SK-N-SH (cell line): Measurements from ENCODE around the gene SYNPR. TPM values are rescaled to one million over a fixed set of nuclear protein-coding genes. Genes with fewer than 3 reads are reported as not detected.

Experiments
- CTCF ChIA-PET: fragments of 300-600, 350-600 bp; formaldehyde crosslinking; extraction: SDS; loops from one replicate; lab custom pipeline; 2021; lab: Yijun Ruan, JAX
- POLR2A ChIA-PET: fragments of 350-600 bp; sonication (Branson Sonifier 250); formaldehyde crosslinking; extraction: SDS; loops from one replicate; lab custom pipeline; 2020; ENCODE audit warnings: antibody characterized with exemption, inconsistent platforms; lab: Yijun Ruan, JAX
- DNase-seq: peaks from one replicate; pipeline ENCODE4 v3.0.0; 2012
- H2AFZ ChIP-seq: fragments of 200-600 bp; sonication (generic); 2 replicates; pipeline ENCODE4 v1.8.1; 2016; ENCODE audit warnings: antibody characterized with exemption, mild to moderate bottlenecking, low read depth
- H3F3A ChIP-seq: fragments of 200-600 bp; sonication (generic); replicated peaks from 2 replicates; pipeline ENCODE3; 2016; ENCODE audit warnings: antibody characterized with exemption, mild to moderate bottlenecking; ENCODE audit not compliant: insufficient read depth
- H3K27ac ChIP-seq, 2 experiments: fragments of 200-500 bp in 1 of 2; fragments of 200-600 bp in 1 of 2; sonication (Bioruptor generic) in 1 of 2; sonication (generic), shearing (Covaris generic) in 1 of 2; 2 replicates each; pipeline versions ENCODE4 v1.5.1 to v1.6.1; 2014 to 2016; ENCODE audit warnings: low read depth in 2 of 2, inconsistent platforms in 1 of 2, low read length in 1 of 2, mild to moderate bottlenecking in 1 of 2, mixed read lengths in 1 of 2
- H3K27me3 ChIP-seq: fragments of 200-600 bp; sonication (generic), shearing (Covaris generic); 2 replicates; pipeline ENCODE4 v1.6.1; 2016; ENCODE audit warnings: mixed run types; ENCODE audit not compliant: insufficient read depth
- H3K36me3 ChIP-seq, 2 experiments: fragments of 200-500 bp in 1 of 2; fragments of 200-600 bp in 1 of 2; sonication (Bioruptor generic) in 1 of 2; sonication (generic) in 1 of 2; replicated peaks in 1 of 2; 2 replicates each; pipeline versions ENCODE3 to v1.5.1; 2014 to 2016; ENCODE audit warnings: low read length in 1 of 2, mild to moderate bottlenecking in 1 of 2; ENCODE audit not compliant: insufficient read depth in 2 of 2, control insufficient read depth in 1 of 2
- H3K4me1 ChIP-seq, 2 experiments: fragments of 200-500 bp in 1 of 2; fragments of 200-600 bp in 1 of 2; sonication (Bioruptor generic) in 1 of 2; sonication (generic), shearing (Covaris generic) in 1 of 2; 2 replicates each; pipeline versions ENCODE4 v1.5.1 to v1.6.1; 2014 to 2016; ENCODE audit warnings: low read depth in 1 of 2, low read length in 1 of 2, mixed run types in 1 of 2; ENCODE audit not compliant: insufficient read depth in 2 of 2, control insufficient read depth in 1 of 2
- H3K4me2 ChIP-seq: fragments of 200-600 bp; sonication (generic), shearing (Covaris generic); 2 replicates; pipeline ENCODE4 v1.6.1; 2017; ENCODE audit warnings: mixed run types
- H3K4me3 ChIP-seq, 2 experiments: fragments of 200-500 bp in 1 of 2; fragments of 200-600 bp in 1 of 2; sonication (Bioruptor generic) in 1 of 2; sonication (generic), shearing (Covaris generic) in 1 of 2; 2 replicates each; pipeline versions ENCODE4 v1.5.1 to v1.8.1; 2014 to 2016; ENCODE audit warnings: low read depth in 2 of 2, inconsistent platforms in 1 of 2, low read length in 1 of 2, mild to moderate bottlenecking in 1 of 2, mixed read lengths in 1 of 2, moderate library complexity in 1 of 2
- H3K79me2 ChIP-seq: fragments of 200-600 bp; sonication (generic); 2 replicates; pipeline ENCODE4 v1.8.1; 2017; ENCODE audit warnings: mild to moderate bottlenecking; ENCODE audit not compliant: insufficient read depth
- H3K9ac ChIP-seq: fragments of 200-600 bp; sonication (generic); 2 replicates; pipeline ENCODE4 v1.6.1; 2017; ENCODE audit warnings: mixed run types
- H3K9me2 ChIP-seq: fragments of 200-600 bp; sonication (generic); 2 replicates; pipeline ENCODE4 v1.6.1; 2017; ENCODE audit warnings: mixed run types
- H3K9me3 ChIP-seq: fragments of 200-600 bp; sonication (generic); 2 replicates; pipeline ENCODE4 v1.6.1; 2017; ENCODE audit warnings: mixed run types, mild to moderate bottlenecking, moderate library complexity
- H4K20me1 ChIP-seq: fragments of 200-600 bp; sonication (generic); 2 replicates; pipeline ENCODE4 v1.6.1; 2017; ENCODE audit warnings: mild to moderate bottlenecking, mixed run types; ENCODE audit not compliant: insufficient read depth
- FOSL2 ChIP-seq: IDR thresholded peaks from 2 replicates; pipeline ENCODE4 v1.4.0; 2012; ENCODE audit warnings: low read depth, mild to moderate bottlenecking, moderate library complexity, borderline replicate concordance
- GABPA ChIP-seq: IDR thresholded peaks from 2 replicates; pipeline ENCODE4 v1.4.0; 2012; ENCODE audit warnings: low read depth, mild to moderate bottlenecking
- MEF2A ChIP-seq: IDR thresholded peaks from 2 replicates; pipeline ENCODE4 v1.4.0; 2012; ENCODE audit warnings: low read depth, borderline replicate concordance
- NFIC ChIP-seq: IDR thresholded peaks from 2 replicates; pipeline ENCODE4 v1.4.0; 2012; ENCODE audit warnings: borderline replicate concordance
- POLR2AphosphoS5 ChIP-seq: IDR thresholded peaks from 2 replicates; pipeline ENCODE4 v1.6.1; 2012; ENCODE audit warnings: low read depth, low read length
- RAD21 ChIP-seq: IDR thresholded peaks from 2 replicates; pipeline ENCODE4 v1.6.1; 2012; ENCODE audit warnings: mild to moderate bottlenecking, low read length
- RCOR1 ChIP-seq: fragments of 150-350 bp; IDR thresholded peaks from 2 replicates; pipeline ENCODE4 v1.6.1; 2017; ENCODE audit warnings: antibody characterized with exemption, low read length
- RXRA ChIP-seq: IDR thresholded peaks from 2 replicates; pipeline ENCODE4 v1.4.0; 2012; ENCODE audit warnings: low read depth, mild to moderate bottlenecking, borderline replicate concordance
- SIN3A ChIP-seq: IDR thresholded peaks from 2 replicates; pipeline ENCODE4 v1.6.1; 2012; ENCODE audit warnings: low read depth, mild to moderate bottlenecking, low read length, moderate library complexity, borderline replicate concordance
- SMC3 ChIP-seq: IDR thresholded peaks from 2 replicates; pipeline ENCODE4 v1.6.1; 2012; ENCODE audit warnings: low read depth, low read length, improper control_type of control experiment
- TAF1 ChIP-seq: IDR thresholded peaks from 2 replicates; pipeline ENCODE4 v1.6.1; 2012; ENCODE audit warnings: low read depth, mild to moderate bottlenecking, low read length, moderate library complexity, borderline replicate concordance
- TCF12 ChIP-seq: IDR thresholded peaks from 2 replicates; pipeline ENCODE4 v1.4.0; 2012
- TEAD4 ChIP-seq: IDR thresholded peaks from 2 replicates; pipeline ENCODE4 v1.4.0; 2012; ENCODE audit warnings: mild to moderate bottlenecking, borderline replicate concordance; ENCODE audit not compliant: insufficient read depth
- WGBS: methylation state at CpG from one replicate; pipeline ENCODE4 v1.1.6; 2017; ENCODE audit warnings: low lambda C conversion rate; 5-methylcytosine and 5-hydroxymethylcytosine counted together
- polyA plus RNA-seq, 3 experiments: library from polyadenylated mRNA; depleted of rRNA; stranded (reverse); fragments of >200 nt; gene quantifications; 2 replicates each; pipeline ENCODE4 v1.2.3, GENCODE V29; 2012
- TF ChIP-seq, protein P1 (sequence below): IDR thresholded peaks from 2 replicates; pipeline ENCODE4 v1.6.1; 2012; ENCODE audit warnings: mild to moderate bottlenecking, low read depth, low read length, moderate library complexity
- TF ChIP-seq, protein P2 (sequence below): fragments of 200-600 bp; sonication (generic); IDR thresholded peaks from 2 replicates; pipeline ENCODE4 v1.6.1; 2017; ENCODE audit warnings: antibody characterized with exemption, mild to moderate bottlenecking, moderate library complexity
- TF ChIP-seq, protein P3 (sequence below): fragments of 150-350 bp; IDR thresholded peaks from 2 replicates; pipeline ENCODE4 v1.6.1; 2016; ENCODE audit warnings: mild to moderate bottlenecking, low read depth, low read length
- TF ChIP-seq, protein P4 (sequence below): IDR thresholded peaks from 2 replicates; pipeline ENCODE4; 2012
- TF ChIP-seq, protein P5 (sequence below): IDR thresholded peaks from 2 replicates; pipeline ENCODE4 v1.4.0; 2012; ENCODE audit warnings: low read depth, borderline replicate concordance
- TF ChIP-seq, protein P6 (sequence below): IDR thresholded peaks from 2 replicates; pipeline ENCODE4 v1.4.0; 2012; ENCODE audit warnings: low read depth

SYNPR gene
- polyA plus RNA-seq, 1 of the 3 experiments (the other 2 are of a cell fraction): not detected

DNA sequence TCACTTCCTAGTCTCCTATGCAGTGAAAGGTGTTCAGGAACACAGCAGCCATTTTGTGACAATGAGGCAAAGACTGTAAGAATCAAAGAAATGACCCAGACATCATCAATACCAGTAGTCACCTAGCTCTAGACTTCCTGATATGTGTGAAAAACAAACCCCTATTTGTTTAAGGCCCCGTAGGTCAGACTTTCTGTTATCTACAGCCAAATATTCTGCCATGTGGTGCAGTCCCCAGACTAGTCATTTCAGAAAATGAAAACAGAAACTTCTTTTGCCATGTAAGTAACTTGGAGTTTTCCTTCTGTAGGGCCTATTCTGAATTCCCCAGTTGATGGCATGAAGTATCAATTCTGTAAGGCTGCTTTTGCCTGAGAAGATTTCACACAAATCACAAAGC lies 192.6 kb downstream of the SYNPR start (continued):
- TF ChIP-seq FOSL2 (no peak), SMC3 (no peak), RCOR1 (no peak), GABPA (no peak), RXRA (no peak), RAD21 (no peak), NFIC (no peak), POLR2AphosphoS5 (no peak), TEAD4 (no peak)
- TF ChIP-seq, protein P1, sequence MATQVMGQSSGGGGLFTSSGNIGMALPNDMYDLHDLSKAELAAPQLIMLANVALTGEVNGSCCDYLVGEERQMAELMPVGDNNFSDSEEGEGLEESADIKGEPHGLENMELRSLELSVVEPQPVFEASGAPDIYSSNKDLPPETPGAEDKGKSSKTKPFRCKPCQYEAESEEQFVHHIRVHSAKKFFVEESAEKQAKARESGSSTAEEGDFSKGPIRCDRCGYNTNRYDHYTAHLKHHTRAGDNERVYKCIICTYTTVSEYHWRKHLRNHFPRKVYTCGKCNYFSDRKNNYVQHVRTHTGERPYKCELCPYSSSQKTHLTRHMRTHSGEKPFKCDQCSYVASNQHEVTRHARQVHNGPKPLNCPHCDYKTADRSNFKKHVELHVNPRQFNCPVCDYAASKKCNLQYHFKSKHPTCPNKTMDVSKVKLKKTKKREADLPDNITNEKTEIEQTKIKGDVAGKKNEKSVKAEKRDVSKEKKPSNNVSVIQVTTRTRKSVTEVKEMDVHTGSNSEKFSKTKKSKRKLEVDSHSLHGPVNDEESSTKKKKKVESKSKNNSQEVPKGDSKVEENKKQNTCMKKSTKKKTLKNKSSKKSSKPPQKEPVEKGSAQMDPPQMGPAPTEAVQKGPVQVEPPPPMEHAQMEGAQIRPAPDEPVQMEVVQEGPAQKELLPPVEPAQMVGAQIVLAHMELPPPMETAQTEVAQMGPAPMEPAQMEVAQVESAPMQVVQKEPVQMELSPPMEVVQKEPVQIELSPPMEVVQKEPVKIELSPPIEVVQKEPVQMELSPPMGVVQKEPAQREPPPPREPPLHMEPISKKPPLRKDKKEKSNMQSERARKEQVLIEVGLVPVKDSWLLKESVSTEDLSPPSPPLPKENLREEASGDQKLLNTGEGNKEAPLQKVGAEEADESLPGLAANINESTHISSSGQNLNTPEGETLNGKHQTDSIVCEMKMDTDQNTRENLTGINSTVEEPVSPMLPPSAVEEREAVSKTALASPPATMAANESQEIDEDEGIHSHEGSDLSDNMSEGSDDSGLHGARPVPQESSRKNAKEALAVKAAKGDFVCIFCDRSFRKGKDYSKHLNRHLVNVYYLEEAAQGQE: no peak
- TF ChIP-seq, protein P2, sequence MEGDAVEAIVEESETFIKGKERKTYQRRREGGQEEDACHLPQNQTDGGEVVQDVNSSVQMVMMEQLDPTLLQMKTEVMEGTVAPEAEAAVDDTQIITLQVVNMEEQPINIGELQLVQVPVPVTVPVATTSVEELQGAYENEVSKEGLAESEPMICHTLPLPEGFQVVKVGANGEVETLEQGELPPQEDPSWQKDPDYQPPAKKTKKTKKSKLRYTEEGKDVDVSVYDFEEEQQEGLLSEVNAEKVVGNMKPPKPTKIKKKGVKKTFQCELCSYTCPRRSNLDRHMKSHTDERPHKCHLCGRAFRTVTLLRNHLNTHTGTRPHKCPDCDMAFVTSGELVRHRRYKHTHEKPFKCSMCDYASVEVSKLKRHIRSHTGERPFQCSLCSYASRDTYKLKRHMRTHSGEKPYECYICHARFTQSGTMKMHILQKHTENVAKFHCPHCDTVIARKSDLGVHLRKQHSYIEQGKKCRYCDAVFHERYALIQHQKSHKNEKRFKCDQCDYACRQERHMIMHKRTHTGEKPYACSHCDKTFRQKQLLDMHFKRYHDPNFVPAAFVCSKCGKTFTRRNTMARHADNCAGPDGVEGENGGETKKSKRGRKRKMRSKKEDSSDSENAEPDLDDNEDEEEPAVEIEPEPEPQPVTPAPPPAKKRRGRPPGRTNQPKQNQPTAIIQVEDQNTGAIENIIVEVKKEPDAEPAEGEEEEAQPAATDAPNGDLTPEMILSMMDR: no peak

DNA sequence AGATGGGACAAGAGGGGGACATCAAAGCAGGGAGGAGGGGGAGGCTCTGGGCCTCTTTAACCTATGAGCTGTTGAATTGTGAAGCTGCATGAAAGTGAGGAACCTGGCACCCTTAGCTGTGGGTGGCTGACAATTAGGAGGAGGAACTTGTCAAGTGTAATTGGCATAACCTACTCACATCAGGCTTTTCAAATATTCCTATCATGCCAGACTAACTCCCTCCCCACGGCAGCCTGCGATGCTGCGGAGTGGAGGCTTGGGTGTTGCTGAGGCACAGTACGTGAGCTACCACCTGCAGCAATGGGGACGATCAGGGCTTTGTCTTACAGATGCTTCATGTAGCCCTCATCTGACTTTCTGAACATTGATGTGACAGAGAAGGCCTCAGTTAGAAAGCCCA lies 193.7 kb downstream of the SYNPR start:
- Histone ChIP-seq H3K9me3 (no peaks in the 10 kb centered on the region), H3K27ac (no peak overlapping the region), H4K20me1 (no peaks in the 10 kb centered on the region), H2AFZ (no peak overlapping the region), H3K79me2 (no peaks in the 10 kb centered on the region), H3F3A (no peaks in the 10 kb centered on the region), H3K4me3 (no peak overlapping the region), H3K4me2 (no peak overlapping the region), H3K36me3 (no peaks in the 10 kb centered on the region), H3K4me1 (no peaks in the 10 kb centered on the region; a peak in 2 of 4 replicates), H3K9me2 (no peaks in the 10 kb centered on the region), H3K9ac (no peak overlapping the region), H3K27me3 (no peaks in the 10 kb centered on the region)
- DNase-seq: no peak
- CTCF ChIA-PET: interaction anchor here (1.2 to 1.6 kb wide), 2 partner anchors 9 to 122 kb away, joined by 4 to 5 read pairs; no protein-coding TSS in a partner anchor
- POLR2A ChIA-PET: no interaction called here
- WGBS: 60% methylated on average over 1 of the region's 5 CpGs
- no peak for TF ChIP-seq RCOR1
- TF ChIP-seq SIN3A: no peak
- TF ChIP-seq POLR2AphosphoS5: no peak
- no peak for TF ChIP-seq TAF1
- TF ChIP-seq, protein P3, sequence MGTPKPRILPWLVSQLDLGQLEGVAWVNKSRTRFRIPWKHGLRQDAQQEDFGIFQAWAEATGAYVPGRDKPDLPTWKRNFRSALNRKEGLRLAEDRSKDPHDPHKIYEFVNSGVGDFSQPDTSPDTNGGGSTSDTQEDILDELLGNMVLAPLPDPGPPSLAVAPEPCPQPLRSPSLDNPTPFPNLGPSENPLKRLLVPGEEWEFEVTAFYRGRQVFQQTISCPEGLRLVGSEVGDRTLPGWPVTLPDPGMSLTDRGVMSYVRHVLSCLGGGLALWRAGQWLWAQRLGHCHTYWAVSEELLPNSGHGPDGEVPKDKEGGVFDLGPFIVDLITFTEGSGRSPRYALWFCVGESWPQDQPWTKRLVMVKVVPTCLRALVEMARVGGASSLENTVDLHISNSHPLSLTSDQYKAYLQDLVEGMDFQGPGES: no peak
- TF ChIP-seq, protein P4, sequence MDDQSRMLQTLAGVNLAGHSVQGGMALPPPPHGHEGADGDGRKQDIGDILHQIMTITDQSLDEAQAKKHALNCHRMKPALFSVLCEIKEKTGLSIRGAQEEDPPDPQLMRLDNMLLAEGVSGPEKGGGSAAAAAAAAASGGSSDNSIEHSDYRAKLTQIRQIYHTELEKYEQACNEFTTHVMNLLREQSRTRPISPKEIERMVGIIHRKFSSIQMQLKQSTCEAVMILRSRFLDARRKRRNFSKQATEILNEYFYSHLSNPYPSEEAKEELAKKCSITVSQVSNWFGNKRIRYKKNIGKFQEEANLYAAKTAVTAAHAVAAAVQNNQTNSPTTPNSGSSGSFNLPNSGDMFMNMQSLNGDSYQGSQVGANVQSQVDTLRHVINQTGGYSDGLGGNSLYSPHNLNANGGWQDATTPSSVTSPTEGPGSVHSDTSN: no peak
- TF ChIP-seq, protein P1: no peak
- TF ChIP-seq TCF12: no peak
- TF ChIP-seq, protein P5, sequence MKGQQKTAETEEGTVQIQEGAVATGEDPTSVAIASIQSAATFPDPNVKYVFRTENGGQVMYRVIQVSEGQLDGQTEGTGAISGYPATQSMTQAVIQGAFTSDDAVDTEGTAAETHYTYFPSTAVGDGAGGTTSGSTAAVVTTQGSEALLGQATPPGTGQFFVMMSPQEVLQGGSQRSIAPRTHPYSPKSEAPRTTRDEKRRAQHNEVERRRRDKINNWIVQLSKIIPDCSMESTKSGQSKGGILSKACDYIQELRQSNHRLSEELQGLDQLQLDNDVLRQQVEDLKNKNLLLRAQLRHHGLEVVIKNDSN: no peak
- TF ChIP-seq, protein P6, sequence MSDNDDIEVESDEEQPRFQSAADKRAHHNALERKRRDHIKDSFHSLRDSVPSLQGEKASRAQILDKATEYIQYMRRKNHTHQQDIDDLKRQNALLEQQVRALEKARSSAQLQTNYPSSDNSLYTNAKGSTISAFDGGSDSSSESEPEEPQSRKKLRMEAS: no peak
- no peak for TF ChIP-seq MEF2A
- no peak for TF ChIP-seq FOSL2
